Cerebellar cortex (tissue), 1 donor: ENCODE results near the gene MRAS.
"Not testable (repeated sequence)": the region's sequence is repeated elsewhere in the genome, so short reads cannot be mapped to it uniquely, and the experiment has no call there.

ENCODE experiments used
- DNase-seq: peaks from one replicate; pipeline ENCODE4 v3.0.0-alpha.2; 2015; ENCODE audit warnings: low spot score

Gene MRAS

GRCh38 chr3:138418601-138419206 lies 70.3 kb downstream of the MRAS start:
- no peak for DNase-seq

GRCh38 chr3:138423316-138423715 lies 74.9 kb downstream of the MRAS start:
- DNase-seq, result no peak

DNA sequence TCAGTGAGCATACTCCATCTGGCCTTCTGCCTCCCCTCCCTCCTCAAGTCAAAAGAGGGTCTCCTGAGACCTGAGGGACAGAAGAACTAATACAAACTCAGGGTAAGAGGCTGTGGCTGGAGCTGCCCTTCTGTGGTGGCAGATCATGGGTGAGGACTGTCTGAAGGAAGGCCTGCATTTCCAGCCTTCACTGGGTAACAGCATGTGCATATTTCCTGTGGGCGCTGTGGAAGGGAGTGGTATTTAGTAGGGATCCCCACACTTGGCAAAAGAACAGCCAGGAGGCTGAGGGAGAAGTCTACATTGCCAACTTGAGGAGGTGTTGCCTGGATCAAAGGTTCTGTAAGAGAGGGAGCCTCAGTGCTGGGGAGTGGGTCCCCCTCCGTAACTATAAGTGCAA lies 75.9 kb downstream of the MRAS start:
- DNase-seq, result no peak

- no peak for DNase-seq
Observed at GRCh38 chr3:138426211-138426610, 77.8 kb downstream of the MRAS start.

GRCh38 chr3:138426754-138427153 lies 78.4 kb downstream of the MRAS start:
- not testable (repeated sequence) for DNase-seq

GRCh38 chr3:138429665-138430064 lies 81.3 kb downstream of the MRAS start:
- DNase-seq, result no peak

GRCh38 chr3:138432576-138433240 lies 84.3 kb downstream of the MRAS start:
- DNase-seq, result no peak

DNA sequence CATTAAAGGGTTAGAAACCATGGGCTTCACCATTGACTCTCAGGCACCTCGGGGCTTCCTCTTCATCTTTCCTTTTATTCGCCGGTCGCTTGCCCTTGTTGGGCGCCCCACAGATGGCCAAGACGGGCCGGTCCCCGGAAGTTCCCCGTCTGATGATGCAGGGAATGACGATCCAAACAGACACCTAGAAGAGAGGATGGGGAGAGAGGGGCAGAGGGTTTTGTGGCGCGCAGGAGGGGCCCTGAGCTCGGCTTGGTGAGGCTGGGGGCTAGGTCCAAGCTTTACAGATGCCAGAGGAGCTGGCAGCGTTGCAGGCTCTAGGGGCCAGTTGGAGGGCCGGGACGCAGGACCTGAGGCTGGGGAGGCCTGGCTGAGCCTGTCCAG lies 85.5 kb downstream of the MRAS start:
- DNase-seq, result no peak

DNA sequence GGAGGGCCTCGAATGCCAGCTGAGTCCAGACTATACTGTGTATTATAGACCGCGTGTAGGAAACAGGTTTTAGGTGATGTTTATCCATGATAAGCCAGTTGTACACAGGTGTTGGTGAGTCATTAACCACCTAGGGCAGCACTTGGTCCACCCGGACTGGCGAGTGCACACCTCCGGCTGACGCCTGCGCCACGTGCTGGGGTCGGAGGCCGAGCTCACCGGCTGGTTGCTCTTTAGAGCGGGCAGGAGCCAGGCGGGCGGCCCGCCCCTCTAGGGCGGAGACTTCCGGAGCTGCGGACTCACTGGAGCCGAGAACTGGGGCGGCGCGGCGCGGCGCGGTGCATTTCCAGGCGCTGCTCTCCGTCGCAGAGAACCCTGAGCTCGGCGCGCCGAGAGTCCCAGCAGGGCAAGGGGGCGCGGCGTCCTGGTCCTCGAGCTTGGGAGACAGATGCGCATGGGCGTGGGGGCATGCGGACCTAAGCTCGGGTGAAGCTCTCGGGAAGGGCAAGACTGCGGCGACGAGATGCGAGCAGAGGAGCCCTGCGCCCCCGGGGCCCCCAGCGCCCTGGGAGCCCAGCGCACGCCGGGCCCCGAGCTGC lies 86.0 kb downstream of the MRAS start, which contains the start of gene ESYT3:
Gene ESYT3 (plus strand): TSS at position 341 of the 599 bp plus-strand sequence. CDS start 183 bp downstream, at position 524.
- DNase-seq, result peak; percentile 46

DNA sequence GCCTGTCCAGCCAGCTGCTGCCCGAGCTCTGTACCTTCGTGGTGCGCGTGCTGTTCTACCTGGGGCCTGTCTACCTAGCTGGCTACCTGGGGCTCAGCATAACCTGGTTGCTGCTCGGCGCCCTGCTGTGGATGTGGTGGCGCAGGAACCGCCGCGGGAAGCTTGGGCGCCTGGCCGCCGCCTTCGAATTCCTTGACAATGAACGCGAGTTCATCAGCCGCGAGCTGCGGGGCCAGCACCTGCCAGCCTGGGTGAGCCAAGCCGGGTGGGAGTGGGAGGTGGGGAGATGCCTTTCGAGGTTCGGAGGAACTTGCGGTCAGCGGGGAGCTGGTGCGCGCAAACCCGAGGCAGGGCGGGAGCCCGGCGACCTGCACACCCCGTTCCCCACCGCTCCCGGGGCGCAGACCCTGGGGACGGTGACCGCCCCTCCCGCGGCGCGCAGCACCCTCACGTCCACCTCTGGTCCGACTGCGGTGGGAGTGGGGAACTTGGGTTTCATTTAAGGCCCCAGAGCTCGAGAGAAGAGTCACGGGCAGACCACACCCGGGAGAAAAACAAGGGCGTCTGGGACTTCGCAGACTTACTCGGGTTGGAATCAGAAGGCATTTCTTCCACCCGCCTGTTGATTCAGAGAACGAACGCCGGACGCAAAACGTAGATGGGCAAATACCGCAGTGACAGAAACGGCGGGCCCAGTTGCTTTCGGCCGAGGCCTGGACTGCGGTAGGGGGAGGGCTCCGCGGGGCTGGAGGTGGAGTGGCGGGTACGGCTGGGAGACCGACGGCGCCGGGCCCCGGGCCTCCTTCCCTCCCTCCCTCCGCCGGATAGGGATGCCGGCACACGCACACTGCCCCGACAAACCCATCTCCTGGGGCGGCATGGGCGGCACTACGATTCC lies 86.7 kb downstream of the MRAS start:
- DNase-seq, result no peak

GRCh38 chr3:138435840-138436239 lies 87.5 kb downstream of the MRAS start:
- no peak for DNase-seq

- no peak for DNase-seq
Observed at GRCh38 chr3:138437281-138437680, 88.9 kb downstream of the MRAS start.

- DNase-seq, result no peak
Observed at GRCh38 chr3:138438896-138439295, 90.5 kb downstream of the MRAS start.

- DNase-seq, result no peak
Observed at GRCh38 chr3:138439646-138440045, 91.3 kb downstream of the MRAS start.

GRCh38 chr3:138440121-138440521 lies 91.7 kb downstream of the MRAS start:
- DNase-seq, result peak; percentile 17

GRCh38 chr3:138440596-138440995 lies 92.2 kb downstream of the MRAS start:
- no peak for DNase-seq

DNA sequence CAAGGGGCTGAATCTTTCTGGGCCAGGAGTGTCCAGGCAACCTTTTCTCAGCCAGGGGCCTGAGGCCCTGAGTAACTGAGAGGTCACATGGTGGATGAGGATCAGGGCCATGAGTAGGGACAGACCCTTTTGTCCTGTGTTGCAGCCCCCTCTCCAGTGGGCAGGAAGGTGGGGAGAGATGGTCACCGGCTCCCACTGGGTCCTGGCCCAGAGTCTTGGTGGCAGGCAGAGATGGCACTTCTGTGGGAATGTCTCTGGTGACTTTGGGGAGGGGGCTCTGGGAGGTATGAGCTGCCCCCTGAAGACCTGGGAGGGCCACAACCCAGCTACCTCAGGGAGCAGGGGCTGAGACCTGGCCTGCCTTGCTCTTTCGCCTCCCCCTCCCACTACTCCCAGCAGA lies 92.9 kb downstream of the MRAS start:
- no peak for DNase-seq

DNA sequence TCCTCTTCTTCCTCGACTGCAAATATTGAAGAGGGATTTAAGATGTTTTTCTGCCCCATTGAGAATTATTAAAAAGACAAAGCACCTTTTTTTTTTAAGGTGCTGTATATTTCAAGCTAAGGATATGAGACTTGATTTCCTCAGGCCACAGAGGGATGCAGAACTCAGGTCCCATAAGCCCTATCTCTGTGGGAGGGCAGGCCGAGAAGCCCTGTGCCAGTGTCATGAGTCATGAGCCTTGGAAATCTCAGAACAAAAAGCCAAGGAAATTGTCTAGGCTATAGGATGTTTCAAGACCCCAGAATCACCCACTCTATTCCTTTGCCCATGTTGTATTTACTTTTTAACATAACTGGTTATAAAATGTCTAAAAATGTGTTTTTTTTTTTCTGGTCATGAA lies 93.4 kb downstream of the MRAS start:
- DNase-seq, result no peak

- no peak for DNase-seq
Observed at GRCh38 chr3:138442433-138442832, 94.1 kb downstream of the MRAS start.

- DNase-seq, result no peak
Observed at GRCh38 chr3:138443091-138443490, 94.7 kb downstream of the MRAS start.

- DNase-seq, result no peak
Observed at GRCh38 chr3:138443521-138444503, 95.4 kb downstream of the MRAS start.
